ENCODE measurements around the gene NPHP4. TPM values are rescaled to one million over a fixed set of nuclear protein-coding genes. Genes with fewer than 3 reads are reported as not detected.

The NPHP4 gene
- polyA plus RNA-seq, 4 donors: 6.8 to 17.1 (median 10.8) TPM

- DNase-seq (ENCODE audit: low read depth in 4 of 4, low spot score in 3 of 4): no peak
Observed at GRCh38 chr1:6005276-6005917, 13.2 kb upstream of the NPHP4 start.

GRCh38 chr1:6004412-6005123, 12.3 kb upstream of the NPHP4 start:
- DNase-seq (ENCODE audit: low read depth in 4 of 4, low spot score in 3 of 4): no peak

- no peak for DNase-seq (ENCODE audit: low read depth in 4 of 4, low spot score in 3 of 4)
Observed at GRCh38 chr1:6003568-6004411, 11.6 kb upstream of the NPHP4 start.

DNA sequence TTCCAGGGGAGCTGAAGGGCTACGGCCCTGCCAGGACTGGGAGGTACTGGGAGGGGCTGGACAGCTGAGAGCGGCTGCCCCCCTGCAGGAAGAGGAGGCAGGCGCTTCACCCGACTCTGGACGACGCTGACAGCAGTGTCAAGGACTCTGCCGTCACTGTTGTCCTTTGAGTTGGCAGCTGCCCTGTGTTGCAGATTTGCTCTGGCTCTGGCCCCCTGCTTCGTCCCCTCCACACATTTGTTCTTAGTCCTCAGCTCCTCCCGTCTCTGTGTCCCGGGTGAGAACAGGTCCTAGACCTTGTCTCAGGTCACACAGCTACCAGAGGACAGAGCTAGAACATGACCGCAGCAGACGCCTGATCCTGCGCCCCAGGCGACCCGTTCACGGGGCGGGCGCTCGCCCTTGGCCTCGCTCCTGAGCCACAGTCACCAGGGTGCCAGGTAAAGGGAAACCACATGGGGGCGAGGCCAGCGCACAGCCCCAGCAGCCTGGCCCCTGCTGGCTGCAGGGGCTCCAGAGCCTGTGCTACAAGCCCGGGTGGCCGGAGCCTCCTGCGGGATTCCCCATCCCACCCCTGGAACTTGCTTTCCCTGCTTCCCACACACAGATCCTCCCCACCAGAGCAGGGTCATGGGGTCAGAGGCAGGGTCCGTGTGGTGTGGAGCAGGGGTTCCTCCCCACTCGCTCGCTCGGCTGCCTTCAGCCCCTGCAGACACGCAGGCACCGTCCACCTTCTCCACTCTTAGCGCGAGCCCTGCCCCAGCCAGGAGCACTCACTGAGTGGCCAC, 10.7 kb upstream of the NPHP4 start:
- DNase-seq (ENCODE audit: low read depth in 4 of 4, low spot score in 3 of 4): no peak

- no peak for DNase-seq (ENCODE audit: low read depth in 4 of 4, low spot score in 3 of 4)
Observed at GRCh38 chr1:6001992-6002576, 9.9 kb upstream of the NPHP4 start.

DNA sequence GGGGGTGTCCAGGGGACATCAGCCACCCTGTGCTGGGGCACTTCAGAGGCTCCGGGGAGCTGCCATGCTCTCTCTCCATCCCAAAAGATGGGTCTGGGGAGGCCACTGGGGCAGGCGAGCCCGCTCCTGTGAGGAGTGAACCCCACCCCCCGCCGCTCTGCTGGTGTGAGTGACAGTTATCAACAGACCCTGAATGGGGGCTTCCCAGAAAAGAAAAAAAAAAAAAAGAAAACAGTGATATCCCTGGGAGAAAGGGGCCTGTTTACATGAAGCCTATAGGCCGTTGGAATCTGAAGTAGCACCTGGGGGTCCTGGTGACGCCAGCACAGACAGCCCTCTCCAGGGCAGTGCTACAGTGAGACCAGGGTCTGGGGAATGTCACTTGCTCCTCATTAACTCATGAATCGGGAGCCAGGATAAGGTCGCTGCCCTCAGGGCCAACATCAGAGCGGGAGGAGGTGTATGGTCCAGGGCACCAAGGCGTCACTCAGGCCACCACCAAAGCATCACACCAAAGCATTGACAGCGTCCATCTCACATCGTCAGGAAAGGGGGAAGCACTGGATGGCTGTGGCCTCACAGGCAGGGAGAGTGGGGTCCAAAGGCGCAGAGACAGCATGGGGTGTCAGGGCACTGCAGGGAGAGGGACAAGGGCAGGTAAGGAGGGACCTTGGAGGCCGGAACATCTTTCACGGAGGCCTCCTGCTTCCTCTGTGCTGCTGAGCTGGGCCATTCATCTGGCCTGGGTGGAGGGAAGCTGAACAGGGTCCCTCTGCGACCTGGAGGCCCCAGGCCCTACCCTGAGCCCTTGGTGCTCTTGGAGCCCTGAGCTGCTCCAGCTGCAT, 8.4 kb upstream of the NPHP4 start:
- DNase-seq (ENCODE audit: low read depth in 4 of 4, low spot score in 3 of 4): no peak

- no peak for DNase-seq (ENCODE audit: low read depth in 4 of 4, low spot score in 3 of 4)
Observed at GRCh38 chr1:5999711-6000443, 7.7 kb upstream of the NPHP4 start.

DNA sequence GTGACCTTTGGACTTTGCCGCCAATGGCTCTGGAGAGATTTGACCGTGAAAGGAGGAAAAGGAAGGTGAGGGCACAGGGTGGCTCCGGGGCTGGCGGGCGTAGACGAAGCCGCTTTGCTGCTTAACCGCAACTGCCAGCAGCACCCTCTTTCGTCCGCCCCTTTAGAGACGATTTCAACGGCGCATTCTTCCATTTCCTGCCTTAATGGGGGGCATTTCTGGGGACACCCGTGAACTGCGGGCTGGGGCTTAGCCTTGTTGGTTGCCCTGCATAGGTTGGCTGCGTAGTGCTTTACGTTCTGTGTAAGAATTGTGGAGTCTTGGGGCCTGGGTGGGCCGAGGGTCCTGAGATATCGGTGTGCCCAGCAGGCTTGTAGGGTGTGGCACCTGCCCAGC, 6.7 kb upstream of the NPHP4 start:
- no peak for DNase-seq (ENCODE audit: low read depth in 4 of 4, low spot score in 3 of 4)

DNA sequence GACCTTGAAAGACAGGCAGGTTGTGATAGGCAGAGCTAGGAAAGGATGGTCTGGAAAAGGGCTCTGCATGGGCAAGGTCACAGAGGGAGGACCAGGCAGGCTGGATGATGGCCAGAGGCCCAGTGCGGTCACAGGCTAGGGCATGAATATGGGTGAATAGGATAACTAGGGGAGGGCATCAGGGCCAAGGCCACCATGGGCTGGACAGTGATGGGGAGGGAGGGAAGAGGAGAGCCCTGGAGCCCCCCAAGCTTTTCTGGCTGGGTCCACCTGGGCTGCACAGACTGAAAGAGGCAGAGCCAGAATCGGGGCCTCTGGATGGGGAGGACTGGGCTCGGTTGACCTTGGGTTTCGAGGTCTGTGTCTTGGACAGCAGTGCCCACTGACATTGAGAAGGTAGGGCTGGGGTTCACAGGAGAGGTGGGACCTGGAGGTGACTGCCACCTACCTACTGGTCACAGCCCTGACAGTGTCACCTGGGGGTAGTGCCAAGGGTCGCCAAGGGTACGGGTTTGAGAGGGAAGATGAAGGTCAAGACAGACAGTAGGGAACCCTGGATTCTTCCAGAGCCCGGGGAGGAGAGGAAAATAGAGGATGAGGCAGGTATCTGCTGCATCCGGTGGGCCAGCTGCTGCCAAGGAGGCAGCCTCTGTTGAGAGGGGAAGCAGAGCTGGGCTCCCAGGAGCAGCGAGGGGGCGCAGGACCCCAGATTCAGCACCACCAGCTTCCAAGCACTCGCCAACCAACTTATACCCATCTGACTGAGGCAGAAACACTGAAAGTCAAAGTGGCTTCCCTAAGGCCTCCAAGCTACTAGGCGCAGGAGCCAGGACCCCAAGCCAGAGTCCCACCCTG, 6.1 kb upstream of the NPHP4 start:
- no peak for DNase-seq (ENCODE audit: low read depth in 4 of 4, low spot score in 3 of 4)

DNA sequence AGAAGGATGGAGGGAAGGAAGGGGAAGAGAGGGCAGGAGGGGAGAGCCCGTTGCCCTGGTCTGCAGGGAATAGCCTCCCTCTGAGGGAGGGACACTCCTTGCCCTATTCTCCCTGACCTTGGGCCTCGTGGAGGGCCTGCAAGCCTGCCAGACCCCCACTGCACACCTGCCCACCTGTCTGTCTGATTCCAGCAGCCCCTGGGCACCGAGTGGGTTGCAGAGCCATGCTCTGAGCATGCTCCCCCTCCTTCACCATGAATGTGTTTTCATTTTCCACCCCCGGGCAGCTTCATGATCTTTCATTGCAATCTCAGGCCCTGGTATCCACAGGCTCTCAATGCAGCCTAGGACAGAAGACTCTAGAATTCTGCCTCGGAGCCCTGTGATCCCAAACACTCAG, 5.1 kb upstream of the NPHP4 start:
- no peak for DNase-seq (ENCODE audit: low read depth in 4 of 4, low spot score in 3 of 4)

DNA sequence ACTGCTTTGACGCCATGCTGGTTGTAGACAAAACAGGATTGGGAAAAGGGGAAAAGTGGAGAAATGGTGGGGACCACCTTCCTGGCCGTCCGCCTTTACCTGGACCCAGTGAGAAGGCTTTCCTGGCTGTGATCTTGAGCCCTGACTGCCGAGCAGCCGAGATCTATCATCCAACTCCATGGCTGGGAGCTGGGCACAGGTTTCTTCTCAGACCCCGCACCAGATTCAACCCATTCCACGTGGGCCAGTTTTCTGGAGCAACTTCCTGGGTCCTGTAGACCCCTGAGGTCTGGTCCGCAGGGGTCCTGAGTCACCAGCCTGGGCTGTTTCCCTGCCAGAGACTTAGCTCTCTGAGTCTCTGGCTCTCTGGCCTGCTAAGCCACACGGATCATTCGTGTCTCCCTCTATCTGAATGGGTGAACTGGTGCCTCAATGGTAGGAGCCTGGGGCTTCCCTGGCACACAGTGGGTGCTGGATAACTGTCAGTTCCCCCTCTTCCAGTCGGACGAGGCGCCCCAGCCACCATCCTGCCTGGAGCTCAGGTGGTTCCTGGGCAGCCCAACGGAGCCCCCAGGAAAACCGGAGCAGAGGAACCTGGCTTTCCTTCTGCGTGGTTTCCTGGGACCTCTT, 4.5 kb upstream of the NPHP4 start:
- DNase-seq (ENCODE audit: low read depth in 4 of 4, low spot score in 3 of 4): no peak

- DNase-seq (ENCODE audit: low read depth in 4 of 4, low spot score in 3 of 4): no peak
Observed at GRCh38 chr1:5995871-5996630, 3.8 kb upstream of the NPHP4 start.

DNA sequence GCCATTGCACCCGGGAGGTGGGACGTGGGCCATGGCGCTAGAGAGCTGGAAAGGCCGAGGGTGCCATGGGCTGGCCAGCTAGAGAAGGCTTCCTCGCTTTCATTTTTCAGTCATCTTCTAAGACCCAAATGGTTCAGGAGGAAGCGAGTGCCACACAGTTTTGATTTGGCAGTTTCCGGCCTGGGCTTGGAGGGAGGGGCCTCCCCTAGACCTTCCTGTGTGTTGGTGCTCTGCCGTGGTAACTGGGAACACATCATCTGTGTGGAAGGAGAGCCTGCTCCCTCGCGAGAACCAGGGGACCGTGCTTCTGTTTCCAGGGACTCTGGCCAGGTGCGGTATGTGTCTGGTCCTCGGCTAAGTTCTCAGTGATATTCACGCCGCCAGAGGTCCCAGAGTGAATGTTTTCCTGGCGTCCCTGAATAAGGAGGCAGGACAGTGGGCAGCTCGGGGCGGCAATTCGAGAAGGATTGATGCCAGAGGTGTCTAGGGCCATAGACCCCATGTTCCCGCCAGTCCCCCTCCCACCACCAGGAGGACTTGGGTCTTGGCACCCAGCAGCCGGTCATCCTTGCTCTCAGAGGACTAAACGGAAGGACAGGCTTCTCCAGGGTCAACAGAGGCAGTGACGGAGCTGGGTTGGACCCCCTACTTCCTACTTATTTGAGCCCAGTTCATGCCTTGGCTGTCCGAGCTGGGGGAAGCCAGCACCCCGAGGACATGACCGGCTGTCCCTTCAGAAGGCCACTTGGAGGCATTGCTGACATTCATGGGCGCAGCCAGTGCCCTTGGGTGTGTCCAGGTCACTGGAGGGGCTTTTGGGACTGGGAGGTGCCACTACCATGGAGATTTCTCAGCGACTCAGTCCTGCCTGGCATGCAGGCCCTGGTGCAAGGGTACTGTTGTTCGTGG, 2.7 kb upstream of the NPHP4 start:
- DNase-seq (ENCODE audit: low read depth in 4 of 4, low spot score in 3 of 4): no peak

- no peak for DNase-seq (ENCODE audit: low read depth in 4 of 4, low spot score in 3 of 4)
Observed at GRCh38 chr1:5993556-5994491, 1.6 kb upstream of the NPHP4 start.

All from left renal pelvis (tissue), 4 donors.